ENCODE measurements around the gene TFF2.

TFF2 gene

GRCh38 chr21:42317826-42318746, 32.7 kb downstream of the TFF2 start:
- no peak for DNase-seq

- no peak for DNase-seq
Observed at GRCh38 chr21:42317341-42317741, 33.5 kb downstream of the TFF2 start.

GRCh38 chr21:42316891-42317290, 33.9 kb downstream of the TFF2 start:
- DNase-seq, result no peak

- DNase-seq, result no peak
Observed at GRCh38 chr21:42315296-42315891, 35.4 kb downstream of the TFF2 start, which contains the start of gene TFF3. Gene TFF3, minus strand, starts transcription at chr21:42315409. Its CDS starts 35 bp downstream, at chr21:42315374.

- no peak for DNase-seq
Observed at GRCh38 chr21:42314616-42315295, 36.0 kb downstream of the TFF2 start.

- DNase-seq, result no peak
Observed at GRCh38 chr21:42313501-42313969, 37.3 kb downstream of the TFF2 start.

GRCh38 chr21:42312626-42313104, 38.1 kb downstream of the TFF2 start:
- DNase-seq, result no peak

- no peak for DNase-seq
Observed at GRCh38 chr21:42311816-42312625, 38.8 kb downstream of the TFF2 start.

- DNase-seq, result no peak
Observed at GRCh38 chr21:42311160-42311559, 39.6 kb downstream of the TFF2 start.

GRCh38 chr21:42310411-42311001, 40.3 kb downstream of the TFF2 start:
- DNase-seq, result no peak

GRCh38 chr21:42309753-42310213, 41.0 kb downstream of the TFF2 start:
- DNase-seq, result peak; percentile 69

GRCh38 chr21:42308914-42309752, 41.7 kb downstream of the TFF2 start:
- DNase-seq, result no peak

- DNase-seq, result no peak
Observed at GRCh38 chr21:42308161-42308913, 42.5 kb downstream of the TFF2 start.

- no peak for DNase-seq
Observed at GRCh38 chr21:42307106-42307505, 43.7 kb downstream of the TFF2 start.

GRCh38 chr21:42306366-42307035, 44.3 kb downstream of the TFF2 start:
- no peak for DNase-seq

GRCh38 chr21:42305707-42306147, 45.1 kb downstream of the TFF2 start:
- no peak for DNase-seq

- DNase-seq, result no peak
Observed at GRCh38 chr21:42304556-42305454, 46.0 kb downstream of the TFF2 start.

GRCh38 chr21:42303443-42303842, 47.4 kb downstream of the TFF2 start:
- DNase-seq, result no peak

Measured in activated naive CD4-positive, alpha-beta T cell treated with Interleukin-2 at 50 U/mL for 16 hours (primary cell).